Parathyroid adenoma (tissue), 2 donors: ENCODE data around the gene IFRD2.

Source experiments
- H2AFZ ChIP-seq: fragments of 300-600 bp; sonication (generic); one replicate; pipeline ENCODE4 v1.7.0; 2017; ENCODE audit warnings: antibody characterized with exemption, mild to moderate bottlenecking
- H3K27ac ChIP-seq: fragments of 300-600 bp; sonication (generic); one replicate; pipeline ENCODE4 v1.7.0; 2017
- H3K27me3 ChIP-seq: fragments of 300-600 bp; sonication (generic); one replicate; pipeline ENCODE4 v1.7.0; 2017; ENCODE audit warnings: low read length; ENCODE audit not compliant: control insufficient read depth, insufficient read depth
- H3K36me3 ChIP-seq: fragments of 300-600 bp; sonication (generic); one replicate; pipeline ENCODE4 v1.7.0; 2017; ENCODE audit warnings: low read length; ENCODE audit not compliant: control insufficient read depth, insufficient read depth
- H3K4me1 ChIP-seq: fragments of 300-600 bp; sonication (generic); one replicate; pipeline ENCODE4 v1.7.0; 2017; ENCODE audit warnings: control low read depth
- H3K4me2 ChIP-seq: fragments of 300-600 bp; sonication (generic); one replicate; pipeline ENCODE4 v1.7.0; 2017; ENCODE audit warnings: low read length
- H3K4me3 ChIP-seq: fragments of 300-600 bp; sonication (generic); one replicate; pipeline ENCODE4 v1.7.0; 2017; ENCODE audit warnings: low read depth, low read length
- H3K79me2 ChIP-seq: fragments of 300-600 bp; sonication (generic); one replicate; pipeline ENCODE4 v1.7.0; 2017; ENCODE audit warnings: control low read depth
- H3K9ac ChIP-seq: fragments of 300-600 bp; sonication (generic); one replicate; pipeline ENCODE4 v1.7.0; 2017; ENCODE audit warnings: mild to moderate bottlenecking
- H3K9me3 ChIP-seq: fragments of 300-600 bp; sonication (generic); one replicate; pipeline ENCODE4 v1.7.0; 2017; ENCODE audit warnings: low read length; ENCODE audit not compliant: control insufficient read depth
- CTCF ChIP-seq: fragments of 300-600 bp; sonication (generic); IDR thresholded peaks from one replicate; pipeline ENCODE4 v1.7.0; 2017; ENCODE audit warnings: antibody characterized with exemption, mild to moderate bottlenecking
- donor health status: primary hyperparathyroidism.

IFRD2 gene

GRCh38 chr3:50319894-50320625, 27.8 kb upstream of the IFRD2 start:
- Histone ChIP-seq H3K79me2 (peaks cover 7% of the 10 kb centered on the region), H2AFZ (no peak overlapping the region), H3K9me3 (no peaks in the 10 kb centered on the region), H3K27me3 (no peaks in the 10 kb centered on the region), H3K4me2 (peak overlapping the region; percentile 97), H3K36me3 (no peaks in the 10 kb centered on the region), H3K27ac (peak overlapping the region; percentile 88), H3K4me1 (peaks cover 30% of the 10 kb centered on the region), H3K4me3 (peak overlapping the region; percentile 89), H3K9ac (no peak overlapping the region)
- no peak for TF ChIP-seq CTCF

GRCh38 chr3:50319181-50319893, 27.1 kb upstream of the IFRD2 start:
- Histone ChIP-seq H3K9me3 (no peaks in the 10 kb centered on the region), H3K4me3 (no peak overlapping the region), H3K27ac (no peak overlapping the region), H3K79me2 (peaks cover 7% of the 10 kb centered on the region), H3K4me1 (peaks cover 28% of the 10 kb centered on the region), H2AFZ (no peak overlapping the region), H3K27me3 (no peaks in the 10 kb centered on the region), H3K4me2 (peak overlapping the region; percentile 97), H3K9ac (no peak overlapping the region), H3K36me3 (no peaks in the 10 kb centered on the region)
- no peak for TF ChIP-seq CTCF

GRCh38 chr3:50318615-50319014, 26.4 kb upstream of the IFRD2 start:
- no peak for TF ChIP-seq CTCF

GRCh38 chr3:50318163-50318562, 25.9 kb upstream of the IFRD2 start:
- Histone ChIP-seq H3K36me3 (no peaks in the 10 kb centered on the region), H3K9ac (no peak overlapping the region), H3K79me2 (peaks cover 7% of the 10 kb centered on the region), H3K27ac (no peak overlapping the region), H3K4me2 (no peak overlapping the region), H3K27me3 (no peaks in the 10 kb centered on the region), H3K4me1 (peaks cover 33% of the 10 kb centered on the region), H3K4me3 (no peak overlapping the region), H3K9me3 (no peaks in the 10 kb centered on the region), H2AFZ (no peak overlapping the region)
- no peak for TF ChIP-seq CTCF

More at GRCh38 chr3:50318615-50319014, 26.4 kb upstream of the IFRD2 start:
- Histone ChIP-seq H3K4me1 (peaks cover 32% of the 10 kb centered on the region), H3K4me2 (no peak overlapping the region), H2AFZ (no peak overlapping the region), H3K27me3 (no peaks in the 10 kb centered on the region), H3K9ac (no peak overlapping the region), H3K36me3 (no peaks in the 10 kb centered on the region), H3K9me3 (no peaks in the 10 kb centered on the region), H3K4me3 (no peak overlapping the region), H3K79me2 (peaks cover 7% of the 10 kb centered on the region), H3K27ac (no peak overlapping the region)
